HEK293 (cell line): ENCODE data around the gene LY6G5C.

ENCODE experiments used
- CTCF ChIA-PET: fragments of 350-600 bp; formaldehyde crosslinking; extraction: SDS; loops from one replicate; lab custom pipeline; 2021; ENCODE audit warnings: antibody characterized with exemption; lab: Yijun Ruan, JAX
- POLR2A ChIA-PET: fragments of 300-600 bp; formaldehyde crosslinking; extraction: SDS; loops from one replicate; lab custom pipeline; 2020; ENCODE audit warnings: antibody characterized with exemption, inconsistent platforms; lab: Yijun Ruan, JAX
- H3K27ac ChIP-seq: fragments of 200-500 bp; sonication (Bioruptor generic); 2 replicates; pipeline ENCODE4 v1.5.1; 2014; ENCODE audit warnings: low read depth, low read length, control low read depth, inconsistent platforms; ENCODE audit errors: extremely low read depth
- H3K36me3 ChIP-seq, 2 experiments: fragments of 200-500 bp in 1 of 2; sonication (Bioruptor generic) in 1 of 2; 1 replicate in 1 of 2; 2 replicates in 1 of 2; pipeline ENCODE4 v1.5.1; 2014 to 2017; ENCODE audit warnings: inconsistent platforms in 2 of 2, low read length in 2 of 2; ENCODE audit not compliant: control insufficient read depth in 2 of 2, insufficient read depth in 1 of 2
- H3K4me1 ChIP-seq: fragments of 200-500 bp; sonication (Bioruptor generic); 2 replicates; pipeline ENCODE4 v1.5.1; 2014; ENCODE audit warnings: mild to moderate bottlenecking, low read length, inconsistent platforms; ENCODE audit not compliant: control insufficient read depth, insufficient read depth
- H3K4me3 ChIP-seq: 2 replicates; pipeline ENCODE4 v1.5.1; 2011; ENCODE audit warnings: low read depth, mild to moderate bottlenecking, control low read depth, low read length, moderate library complexity
- H3K9me3 ChIP-seq: fragments of 200-500 bp; sonication (Bioruptor generic); 2 replicates; pipeline ENCODE4 v1.5.1; 2014; ENCODE audit warnings: low read depth, low read length, inconsistent platforms; ENCODE audit not compliant: control insufficient read depth, insufficient read depth
- BCL11B ChIP-seq: fragments of 450-650 bp; formaldehyde crosslinking; IDR thresholded peaks from 2 replicates; pipeline ENCODE4 v1.5.1; 2016; ENCODE audit warnings: low read depth, missing biosample characterization, missing genetic modification characterization
- EGR2 ChIP-seq: fragments of 450-650 bp; formaldehyde crosslinking; IDR thresholded peaks from 2 replicates; pipeline ENCODE4 v1.5.1; 2016; ENCODE audit warnings: low read depth, missing biosample characterization, missing genetic modification characterization
- HOXC10 ChIP-seq: sonication (generic); formaldehyde crosslinking; IDR thresholded peaks from 2 replicates; pipeline ENCODE4 v1.8.1; 2023; ENCODE audit warnings: mild to moderate bottlenecking, missing genetic modification reagents
- INSM2 ChIP-seq: fragments of 450-650 bp; formaldehyde crosslinking; IDR thresholded peaks from 2 replicates; pipeline ENCODE4 v1.5.1; 2016; ENCODE audit warnings: missing biosample characterization, missing genetic modification characterization
- KLF8 ChIP-seq: fragments of 450-650 bp; formaldehyde crosslinking; IDR thresholded peaks from 2 replicates; pipeline ENCODE4 v1.5.1; 2016; ENCODE audit warnings: missing biosample characterization, missing genetic modification characterization
- RBAK ChIP-seq: fragments of 450-650 bp; formaldehyde crosslinking; IDR thresholded peaks from 2 replicates; pipeline ENCODE4 v1.5.1; 2016; ENCODE audit warnings: missing biosample characterization, missing genetic modification characterization
- SCRT1 ChIP-seq: fragments of 450-650 bp; formaldehyde crosslinking; IDR thresholded peaks from 2 replicates; pipeline ENCODE4 v1.5.1; 2016; ENCODE audit warnings: missing biosample characterization, missing genetic modification characterization, borderline replicate concordance
- SCRT2 ChIP-seq: fragments of 450-650 bp; formaldehyde crosslinking; IDR thresholded peaks from 2 replicates; pipeline ENCODE4 v1.5.1; 2016; ENCODE audit warnings: missing biosample characterization, missing genetic modification characterization
- TCF7L2 ChIP-seq: IDR thresholded peaks from 2 replicates; pipeline ENCODE4 v1.6.1; 2011; ENCODE audit warnings: low read depth, mild to moderate bottlenecking, inconsistent platforms, low read length, moderate library complexity, borderline replicate concordance
- TRIM28 ChIP-seq: IDR thresholded peaks from 2 replicates; pipeline ENCODE4 v1.6.1; 2011; ENCODE audit warnings: low read length, control low read depth, borderline replicate concordance
- ZBTB26 ChIP-seq: fragments of 450-650 bp; formaldehyde crosslinking; optimal IDR thresholded peaks from 2 replicates; pipeline ENCODE3; 2016; ENCODE audit warnings: missing biosample characterization, mild to moderate bottlenecking, missing genetic modification characterization
- ZFHX2 ChIP-seq: fragments of 450-650 bp; formaldehyde crosslinking; conservative IDR thresholded peaks from 2 replicates; pipeline ENCODE4 v1.5.1; 2016; ENCODE audit warnings: missing biosample characterization, missing genetic modification characterization
- ZNF175 ChIP-seq: fragments of 450-650 bp; formaldehyde crosslinking; IDR thresholded peaks from 2 replicates; pipeline ENCODE4 v1.5.1; 2016; ENCODE audit warnings: missing biosample characterization, missing genetic modification characterization
- ZNF211 ChIP-seq: fragments of 450-650 bp; formaldehyde crosslinking; IDR thresholded peaks from 2 replicates; pipeline ENCODE4 v1.5.1; 2016; ENCODE audit warnings: low read depth, missing biosample characterization, missing genetic modification characterization
- ZNF362 ChIP-seq: fragments of 450-650 bp; formaldehyde crosslinking; IDR thresholded peaks from 2 replicates; pipeline ENCODE4 v1.5.1; 2016; ENCODE audit warnings: missing biosample characterization, missing genetic modification characterization
- ZNF391 ChIP-seq: fragments of 450-650 bp; formaldehyde crosslinking; IDR thresholded peaks from 2 replicates; pipeline ENCODE4 v1.5.1; 2016; ENCODE audit warnings: low read depth, missing biosample characterization, missing genetic modification characterization, borderline replicate concordance
- ZNF404 ChIP-seq: fragments of 450-650 bp; formaldehyde crosslinking; IDR thresholded peaks from 2 replicates; pipeline ENCODE4 v1.5.1; 2017; ENCODE audit warnings: missing biosample characterization, missing genetic modification characterization
- ZNF449 ChIP-seq: fragments of 450-650 bp; formaldehyde crosslinking; IDR thresholded peaks from 2 replicates; pipeline ENCODE4 v1.5.1; 2017; ENCODE audit warnings: missing biosample characterization, mild to moderate bottlenecking, missing genetic modification characterization, moderate library complexity
- ZNF488 ChIP-seq: fragments of 450-650 bp; formaldehyde crosslinking; IDR thresholded peaks from 2 replicates; pipeline ENCODE4 v1.5.1; 2016; ENCODE audit warnings: missing biosample characterization, missing genetic modification characterization
- ZNF549 ChIP-seq: fragments of 450-650 bp; IDR thresholded peaks from 2 replicates; pipeline ENCODE4 v1.5.1; 2018; ENCODE audit warnings: missing biosample characterization, missing genetic modification characterization, mild to moderate bottlenecking, inconsistent platforms, moderate library complexity
- ZNF558 ChIP-seq: fragments of 450-650 bp; formaldehyde crosslinking; IDR thresholded peaks from 2 replicates; pipeline ENCODE4 v1.5.1; 2016; ENCODE audit warnings: missing biosample characterization, missing genetic modification characterization
- ZNF610 ChIP-seq: fragments of 450-650 bp; formaldehyde crosslinking; IDR thresholded peaks from 2 replicates; pipeline ENCODE4 v1.5.1; 2016; ENCODE audit warnings: missing biosample characterization, missing genetic modification characterization, borderline replicate concordance
- ZNF707 ChIP-seq: fragments of 450-650 bp; formaldehyde crosslinking; IDR thresholded peaks from 2 replicates; pipeline ENCODE4 v1.5.1; 2016; ENCODE audit warnings: missing biosample characterization, missing genetic modification characterization
- ZSCAN5A ChIP-seq: fragments of 450-650 bp; formaldehyde crosslinking; IDR thresholded peaks from 2 replicates; pipeline ENCODE4 v1.5.1; 2016; ENCODE audit warnings: missing biosample characterization, missing genetic modification characterization

Gene LY6G5C

GRCh38 chr6:31729515-31729978, 48.7 kb upstream of the LY6G5C start (continued):
- TF ChIP-seq ZNF449 (tag by site-specific recombination) = no peak
- no peak for TF ChIP-seq ZNF549
- no peak for TF ChIP-seq ZNF362
- no peak for TF ChIP-seq ZNF707 (tag by site-specific recombination)
- no peak for TF ChIP-seq ZNF175 (tag by site-specific recombination)
- TF ChIP-seq ZNF488 = no peak
- TF ChIP-seq TRIM28 = no peak
- TF ChIP-seq KLF8 (tag by site-specific recombination) = peak; percentile 10; the same call in 1 of the 2 replicates
- TF ChIP-seq ZBTB26 (tag by site-specific recombination) = no peak
- TF ChIP-seq TCF7L2 = no peak
- TF ChIP-seq ZNF391 (tag by site-specific recombination) = no peak; the same call in 1 of the 2 replicates
- TF ChIP-seq ZNF610 (tag by site-specific recombination) = no peak
- no peak for TF ChIP-seq ZSCAN5A (tag by site-specific recombination)

- Histone ChIP-seq H3K36me3 (peaks cover 10 to 57% of the 10 kb centered on the region in 2 experiments; a peak in 2 of 3 replicates), H3K9me3 (no peaks in the 10 kb centered on the region), H3K4me1 (no peaks in the 10 kb centered on the region), H3K4me3 (peak within 1 kb of the TSS; percentile 74)
- ChIA-PET CTCF (interaction anchor here (0.6 to 3.6 kb wide), 15 partner anchors 10 to 223 kb away, joined by 3 to 28 read pairs (median 6); partner anchors contain the start of genes MSH5 and NEU1), POLR2A (interaction anchor here (0.7 to 4.7 kb wide), 21 partner anchors 9 to 1243 kb away, joined by 3 to 54 read pairs (median 6); partner anchors contain the start of genes ABHD16A, CSNK2B, FKBPL and GPANK1)
- TF ChIP-seq SCRT2 (tag by site-specific recombination) (peak; percentile 99), INSM2 (tag by site-specific recombination) (no peak), RBAK (tag by site-specific recombination) (no peak), ZFHX2 (tag by site-specific recombination) (peak; percentile 60), BCL11B (tag by site-specific recombination) (no peak), EGR2 (tag by site-specific recombination) (peak; percentile 56), HOXC10 (CRISPR knock-in tag) (no peak), ZNF211 (no peak), KLF8 (tag by site-specific recombination) (no peak), SCRT1 (tag by site-specific recombination) (peak; percentile 97), ZNF175 (tag by site-specific recombination) (no peak), ZNF558 (tag by site-specific recombination) (no peak), ZNF449 (tag by site-specific recombination) (no peak), ZNF404 (tag by site-specific recombination) (no peak)
- TF ChIP-seq, all 188 proteins: peak for 4
- H3K27ac ChIP-seq = peak within 1 kb of the TSS; percentile 67
These were observed 48.1 kb upstream of the LY6G5C start, which contains the start of gene DDAH2 for GRCh38 chr6:31728767-31729514. DDAH2 (minus strand) TSS chr6:31729299; CDS start chr6:31729161, 138 bp downstream.
